ENCODE measurements around the gene FGGY.
"Not testable (repeated sequence)": the region's sequence is repeated elsewhere in the genome, so short reads cannot be mapped to it uniquely, and the experiment has no call there.

Gene FGGY

DNA sequence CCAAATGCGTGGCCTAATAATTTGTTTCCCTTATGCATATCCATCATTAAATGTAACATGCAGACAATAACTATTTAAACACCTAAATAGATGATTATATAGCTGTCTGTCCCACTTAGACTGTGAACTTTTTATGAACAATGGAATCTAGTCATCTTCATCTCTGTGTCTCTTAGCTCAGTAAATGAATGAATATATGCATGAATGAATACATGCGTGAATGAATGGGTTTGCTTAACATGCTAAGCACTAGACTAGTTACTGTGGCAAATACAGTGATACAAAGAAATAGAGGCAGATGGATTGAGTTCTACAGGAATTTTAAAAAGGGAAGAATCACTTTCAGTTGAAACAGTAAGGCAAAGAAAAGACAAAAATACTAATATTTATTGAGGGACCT lies 232.0 kb downstream of the FGGY start:
- Histone ChIP-seq H3K27me3 (ENCODE audit: insufficient read depth, low read length) (no peaks in the 10 kb centered on the region), H3K4me1 (ENCODE audit: insufficient read depth, low read length) (peaks cover 6% of the 10 kb centered on the region), H2AFZ (ENCODE audit: low read depth, low read length) (no peak overlapping the region), H3K9me3 (ENCODE audit: low read length) (no peaks in the 10 kb centered on the region), H3K36me3 (ENCODE audit: insufficient read depth, low read length) (no peaks in the 10 kb centered on the region), H3K4me3 (ENCODE audit: low read length) (no peak overlapping the region)

DNA sequence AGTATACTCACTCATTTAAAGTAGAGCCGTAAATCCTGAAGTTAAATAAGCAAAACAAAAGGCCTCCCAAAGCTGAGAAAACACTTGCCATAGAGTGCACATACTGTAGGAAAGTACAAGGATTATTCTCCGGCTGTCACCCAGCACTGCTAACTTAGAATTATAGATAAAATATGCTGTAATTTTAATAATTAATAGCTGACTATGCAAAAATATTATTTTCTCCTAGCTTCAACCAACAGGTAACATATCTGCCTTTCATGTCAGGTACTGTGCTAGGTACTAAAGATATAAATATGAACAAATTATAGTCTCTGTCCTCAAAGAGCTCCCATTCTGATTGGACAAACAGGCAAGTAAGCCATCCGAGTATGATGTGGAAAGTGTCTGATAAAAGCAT lies 233.2 kb downstream of the FGGY start:
- no peaks in the 10 kb centered on the region for H3K9me3 ChIP-seq (ENCODE audit: low read length)
- peaks cover 6% of the 10 kb centered on the region for H3K4me1 ChIP-seq (ENCODE audit: insufficient read depth, low read length)
- H3K36me3 ChIP-seq (ENCODE audit: insufficient read depth, low read length): no peaks in the 10 kb centered on the region
- no peaks in the 10 kb centered on the region for H3K27me3 ChIP-seq (ENCODE audit: insufficient read depth, low read length)
- H2AFZ ChIP-seq (ENCODE audit: low read depth, low read length): no peak overlapping the region
- H3K4me3 ChIP-seq (ENCODE audit: low read length): no peak overlapping the region

DNA sequence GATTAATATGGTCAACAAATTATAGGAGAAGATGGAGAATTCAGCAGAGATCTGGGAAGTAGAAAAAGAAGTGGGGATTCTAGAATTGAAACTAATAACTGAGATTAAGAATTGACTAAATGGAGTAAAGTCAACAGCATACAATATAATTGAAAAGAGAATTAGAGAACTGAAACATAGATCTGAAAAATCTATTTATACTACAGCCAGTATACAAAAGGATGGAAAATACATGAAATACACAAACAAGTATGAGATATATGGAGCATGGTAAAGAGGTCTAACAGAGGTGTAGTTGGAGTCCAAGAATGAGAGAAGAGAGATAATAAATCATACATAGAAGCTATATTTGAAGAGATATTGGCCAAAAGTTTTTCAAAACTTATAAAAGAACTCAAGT lies 235.2 kb downstream of the FGGY start:
- Histone ChIP-seq H3K4me1 (ENCODE audit: insufficient read depth, low read length) (peaks cover 6% of the 10 kb centered on the region), H3K27me3 (ENCODE audit: insufficient read depth, low read length) (no peaks in the 10 kb centered on the region), H3K9me3 (ENCODE audit: low read length) (no peaks in the 10 kb centered on the region), H2AFZ (ENCODE audit: low read depth, low read length) (no peak overlapping the region), H3K4me3 (ENCODE audit: low read length) (no peak overlapping the region), H3K36me3 (ENCODE audit: insufficient read depth, low read length) (no peaks in the 10 kb centered on the region)

DNA sequence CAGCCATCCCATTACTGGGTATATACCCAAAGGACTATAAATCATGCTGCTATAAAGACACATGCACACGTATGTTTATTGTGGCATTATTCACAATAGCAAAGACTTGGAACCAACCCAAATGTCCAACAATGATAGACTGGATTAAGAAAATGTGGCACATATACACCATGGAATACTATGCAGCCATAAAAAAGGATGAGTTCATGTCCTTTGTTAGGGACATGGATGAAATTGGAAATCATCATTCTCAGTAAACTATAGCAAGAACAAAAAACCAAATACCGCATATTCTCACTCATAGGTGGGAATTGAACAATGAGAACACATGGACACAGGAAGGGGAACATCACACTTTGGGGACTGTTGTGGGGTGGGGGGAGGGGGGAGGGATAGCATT lies 241.6 kb downstream of the FGGY start:
- not testable (repeated sequence) for H3K36me3 ChIP-seq (ENCODE audit: insufficient read depth, low read length); H3K27me3 ChIP-seq (ENCODE audit: insufficient read depth, low read length); H3K4me3 ChIP-seq (ENCODE audit: low read length); H2AFZ ChIP-seq (ENCODE audit: low read depth, low read length); H3K9me3 ChIP-seq (ENCODE audit: low read length); H3K4me1 ChIP-seq (ENCODE audit: insufficient read depth, low read length)

DNA sequence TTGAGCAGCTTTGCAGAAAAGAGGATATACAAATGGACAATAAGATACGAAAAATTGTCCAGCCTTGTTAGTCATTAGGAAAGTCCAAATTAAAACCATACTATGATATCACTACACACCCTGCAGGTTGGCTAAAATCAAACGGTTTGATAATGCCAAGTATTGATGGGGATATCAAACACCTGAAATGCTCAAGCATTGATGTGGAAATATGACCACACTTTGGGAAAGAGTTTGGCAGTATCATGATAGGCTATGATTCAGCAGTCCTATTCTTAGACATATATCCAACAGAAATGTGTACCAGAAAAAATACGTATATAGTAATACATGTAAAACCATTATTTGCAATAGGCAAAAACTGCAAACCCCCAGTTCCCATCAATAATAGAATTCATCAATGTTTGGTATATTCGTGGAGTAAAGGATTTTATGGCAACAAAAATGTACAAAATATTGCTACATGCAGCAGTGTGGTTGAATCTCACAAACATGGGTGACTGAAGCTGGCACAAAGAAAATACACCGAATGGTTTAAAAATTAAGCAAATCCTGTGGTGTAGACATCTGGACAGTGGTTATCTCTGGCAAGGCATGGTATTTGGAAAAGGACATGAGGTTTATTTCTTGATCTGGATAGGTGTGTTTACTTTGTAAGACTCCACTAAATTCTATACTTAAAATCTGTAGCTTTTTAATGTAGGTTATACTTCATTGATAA lies 243.2 kb downstream of the FGGY start:
- Histone ChIP-seq H3K9me3 (ENCODE audit: low read length) (no peaks in the 10 kb centered on the region), H3K4me3 (ENCODE audit: low read length) (no peak overlapping the region), H3K36me3 (ENCODE audit: insufficient read depth, low read length) (no peaks in the 10 kb centered on the region), H3K4me1 (ENCODE audit: insufficient read depth, low read length) (peaks cover 6% of the 10 kb centered on the region), H2AFZ (ENCODE audit: low read depth, low read length) (no peak overlapping the region), H3K27me3 (ENCODE audit: insufficient read depth, low read length) (no peaks in the 10 kb centered on the region)

DNA sequence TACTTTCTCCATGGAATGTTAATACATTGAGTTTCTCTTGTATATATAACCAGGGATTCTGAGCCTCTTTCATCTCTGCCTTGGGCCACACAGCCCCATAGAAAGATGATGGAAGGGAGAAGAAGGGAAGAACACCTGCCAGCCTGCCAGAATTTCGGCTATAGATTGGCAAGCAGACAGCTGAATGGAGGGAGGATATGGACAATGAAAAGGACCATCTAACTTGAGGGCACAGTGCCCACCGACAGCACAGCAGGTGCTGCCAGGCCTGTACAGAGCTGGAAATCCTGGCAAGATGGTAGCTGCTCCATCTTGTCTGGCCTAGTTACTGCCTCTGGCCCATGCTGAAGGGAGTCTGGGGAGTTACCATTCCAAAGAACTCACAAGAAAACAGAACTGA lies 244.3 kb downstream of the FGGY start:
- H3K4me1 ChIP-seq (ENCODE audit: insufficient read depth, low read length): peaks cover 6% of the 10 kb centered on the region
- no peak overlapping the region for H2AFZ ChIP-seq (ENCODE audit: low read depth, low read length)
- no peaks in the 10 kb centered on the region for H3K27me3 ChIP-seq (ENCODE audit: insufficient read depth, low read length)
- no peaks in the 10 kb centered on the region for H3K9me3 ChIP-seq (ENCODE audit: low read length)
- no peak overlapping the region for H3K4me3 ChIP-seq (ENCODE audit: low read length)
- no peaks in the 10 kb centered on the region for H3K36me3 ChIP-seq (ENCODE audit: insufficient read depth, low read length)

DNA sequence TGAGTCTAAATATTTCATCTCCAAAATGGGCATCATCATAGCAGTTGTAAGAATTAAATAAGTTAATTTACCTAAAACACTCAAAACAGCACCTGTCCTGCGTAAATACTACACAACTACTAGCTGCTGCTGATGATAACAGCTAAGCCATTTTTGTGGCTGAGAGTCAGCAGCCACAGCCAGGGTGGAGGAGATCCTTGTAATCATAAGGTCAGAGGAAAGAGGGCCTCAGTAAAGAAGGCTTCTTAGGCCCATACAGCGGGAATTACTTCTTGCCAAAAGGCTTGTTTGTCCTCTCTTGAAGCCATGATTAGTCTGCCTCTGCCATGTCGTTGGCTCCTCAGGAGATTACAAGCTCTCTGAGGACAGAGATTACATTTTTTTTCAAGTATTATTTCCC lies 245.0 kb downstream of the FGGY start:
- Histone ChIP-seq H3K4me3 (ENCODE audit: low read length) (no peak overlapping the region), H3K9me3 (ENCODE audit: low read length) (no peaks in the 10 kb centered on the region), H2AFZ (ENCODE audit: low read depth, low read length) (no peak overlapping the region), H3K27me3 (ENCODE audit: insufficient read depth, low read length) (no peaks in the 10 kb centered on the region), H3K36me3 (ENCODE audit: insufficient read depth, low read length) (no peaks in the 10 kb centered on the region), H3K4me1 (ENCODE audit: insufficient read depth, low read length) (peaks cover 6% of the 10 kb centered on the region)

DNA sequence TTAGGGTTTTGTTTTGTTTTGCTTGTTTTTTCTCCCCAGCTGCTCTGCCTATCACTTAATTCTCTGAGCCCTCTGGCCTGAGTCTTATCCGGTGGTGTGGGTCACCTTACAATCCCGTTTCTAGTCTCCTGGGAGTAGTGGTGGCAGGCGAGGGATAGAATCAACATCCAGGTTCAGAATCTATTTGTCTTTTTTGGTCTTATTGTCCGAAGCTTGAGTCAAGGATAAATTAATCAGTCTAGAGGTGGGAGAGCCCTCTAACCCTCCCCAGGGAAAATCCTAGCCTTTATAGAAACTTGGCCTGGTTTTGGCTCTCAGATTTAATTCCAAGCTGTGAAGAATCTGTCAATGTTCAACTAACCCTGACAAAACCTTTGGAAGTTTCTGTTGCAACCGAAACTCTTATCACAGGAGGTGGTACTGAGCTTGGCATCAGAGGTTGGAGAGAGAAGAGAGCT lies 246.3 kb downstream of the FGGY start:
- Histone ChIP-seq H3K27me3 (ENCODE audit: insufficient read depth, low read length) (no peaks in the 10 kb centered on the region), H2AFZ (ENCODE audit: low read depth, low read length) (no peak overlapping the region), H3K9me3 (ENCODE audit: low read length) (no peaks in the 10 kb centered on the region), H3K36me3 (ENCODE audit: insufficient read depth, low read length) (no peaks in the 10 kb centered on the region), H3K4me3 (ENCODE audit: low read length) (no peak overlapping the region), H3K4me1 (ENCODE audit: insufficient read depth, low read length) (peaks cover 6% of the 10 kb centered on the region)

DNA sequence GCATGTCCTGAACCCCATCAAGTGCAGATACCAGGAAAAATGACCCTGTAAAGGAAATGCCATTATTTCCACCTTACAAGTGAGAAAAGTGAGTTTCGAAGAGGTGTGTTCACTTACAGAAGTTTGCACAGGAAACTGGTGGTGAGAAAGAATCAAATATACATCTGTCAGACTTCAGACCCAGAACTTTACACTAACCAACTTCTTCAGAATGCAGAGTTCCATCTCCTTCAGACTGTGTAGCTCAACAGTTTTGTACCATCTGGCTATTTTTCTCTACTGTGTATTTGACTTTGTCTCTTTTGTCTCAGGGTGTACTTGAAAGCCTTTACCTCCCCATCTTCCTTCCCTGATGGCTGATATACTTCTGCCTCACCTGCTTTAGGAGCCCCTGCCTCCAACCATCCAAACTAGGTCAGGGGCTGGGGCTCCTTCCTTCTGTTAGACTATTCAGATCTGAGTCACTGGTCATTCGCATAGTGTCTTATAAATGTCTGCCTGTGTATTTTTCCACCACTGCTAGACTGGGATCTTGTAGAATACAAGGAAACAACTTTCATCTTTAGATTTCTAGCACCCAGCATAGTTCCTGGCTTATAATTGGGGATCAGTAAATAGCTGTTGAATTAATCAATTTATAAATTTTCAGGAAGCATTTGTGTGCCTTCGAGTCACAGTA lies 247.9 kb downstream of the FGGY start:
- Histone ChIP-seq H2AFZ (ENCODE audit: low read depth, low read length) (no peak overlapping the region), H3K4me1 (ENCODE audit: insufficient read depth, low read length) (peaks cover 6% of the 10 kb centered on the region), H3K36me3 (ENCODE audit: insufficient read depth, low read length) (no peaks in the 10 kb centered on the region), H3K9me3 (ENCODE audit: low read length) (no peaks in the 10 kb centered on the region), H3K27me3 (ENCODE audit: insufficient read depth, low read length) (no peaks in the 10 kb centered on the region), H3K4me3 (ENCODE audit: low read length) (no peak overlapping the region)

DNA sequence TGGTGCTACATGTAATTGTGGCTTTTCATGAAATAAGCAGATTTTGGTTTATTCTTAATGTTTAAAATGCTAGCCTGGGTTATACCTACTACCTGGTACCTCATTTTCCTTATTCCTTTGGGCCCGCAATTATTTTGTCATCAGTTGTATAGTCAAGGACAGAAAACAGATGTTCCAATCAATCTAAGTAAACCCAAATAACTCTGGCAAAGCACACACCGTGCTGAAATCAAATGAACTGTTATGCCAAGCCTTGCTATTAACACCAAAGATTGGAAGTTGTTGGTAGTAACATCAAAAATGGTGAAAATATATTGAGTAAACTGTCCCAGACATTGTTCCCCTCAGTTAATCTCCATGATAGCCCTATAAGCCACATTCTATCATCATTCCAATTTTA lies 248.9 kb downstream of the FGGY start:
- H3K4me3 ChIP-seq (ENCODE audit: low read length): no peak overlapping the region
- H2AFZ ChIP-seq (ENCODE audit: low read depth, low read length): no peak overlapping the region
- no peaks in the 10 kb centered on the region for H3K27me3 ChIP-seq (ENCODE audit: insufficient read depth, low read length)

DNA sequence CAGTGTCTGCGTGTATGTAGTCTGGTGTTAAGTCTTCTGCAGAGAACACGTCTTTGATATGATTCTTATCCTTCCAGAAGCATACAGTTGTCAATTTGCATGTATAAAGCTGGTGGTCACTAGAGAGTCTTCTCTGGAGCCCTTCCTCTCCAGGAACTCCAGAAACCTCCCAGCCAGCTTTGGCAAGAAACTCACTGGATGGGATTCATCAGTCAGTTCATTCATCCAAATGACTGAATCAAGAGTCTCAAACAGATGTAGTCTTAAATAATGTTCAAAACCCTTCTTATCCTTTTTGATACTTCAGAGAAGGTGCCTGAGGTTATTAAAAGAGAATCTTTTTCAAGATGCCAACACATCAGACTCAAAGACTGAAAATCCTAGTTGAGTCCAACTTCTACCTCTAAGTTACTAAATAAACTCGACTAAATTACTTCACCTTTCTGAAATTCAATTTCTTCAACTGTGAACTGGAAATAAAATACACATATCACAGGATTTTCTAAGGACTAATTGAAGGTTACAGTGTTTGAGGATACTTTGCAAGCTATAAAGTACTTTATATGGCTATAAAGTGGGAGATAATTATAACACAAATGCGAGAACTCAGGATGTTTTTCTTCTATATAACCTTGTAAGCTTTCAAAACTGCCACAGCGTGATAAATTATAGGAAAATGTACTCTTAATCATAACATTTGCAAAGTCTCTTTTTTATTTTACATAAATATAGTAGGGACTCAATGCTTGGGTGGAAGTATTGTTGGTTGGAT lies 252.4 kb downstream of the FGGY start:
- no peaks in the 10 kb centered on the region for H3K36me3 ChIP-seq (ENCODE audit: insufficient read depth, low read length)
- no peak overlapping the region for H3K4me3 ChIP-seq (ENCODE audit: low read length)

More for the DNA sequence above, 248.9 kb downstream of the FGGY start:
- Histone ChIP-seq H3K4me1 (ENCODE audit: insufficient read depth, low read length) (peaks cover 6% of the 10 kb centered on the region), H3K36me3 (ENCODE audit: insufficient read depth, low read length) (no peaks in the 10 kb centered on the region), H3K9me3 (ENCODE audit: low read length) (no peaks in the 10 kb centered on the region)

DNA sequence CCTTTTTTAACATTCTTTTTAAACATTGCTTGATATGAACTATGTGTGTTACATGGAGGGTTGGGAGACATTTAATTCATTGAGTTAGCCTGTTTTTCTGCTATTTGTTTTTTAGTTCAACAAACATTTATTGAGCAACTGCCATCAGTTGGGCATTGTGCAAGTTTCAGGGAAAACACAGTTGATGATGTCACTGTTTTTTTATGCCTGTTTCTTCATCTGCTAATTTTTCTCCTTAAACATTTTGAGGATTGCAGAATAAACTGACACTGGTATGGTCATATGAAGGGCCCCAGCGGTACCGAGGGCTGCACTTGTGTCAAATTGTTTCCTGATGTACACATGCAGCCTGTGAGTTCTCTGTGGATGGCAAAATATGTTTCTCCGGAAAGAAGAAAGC lies 253.0 kb downstream of the FGGY start:
- no peak overlapping the region for H2AFZ ChIP-seq (ENCODE audit: low read depth, low read length)
- H3K9me3 ChIP-seq (ENCODE audit: low read length): no peaks in the 10 kb centered on the region
- no peaks in the 10 kb centered on the region for H3K27me3 ChIP-seq (ENCODE audit: insufficient read depth, low read length)
- H3K4me1 ChIP-seq (ENCODE audit: insufficient read depth, low read length): peaks cover 17% of the 10 kb centered on the region
- no peak overlapping the region for H3K4me3 ChIP-seq (ENCODE audit: low read length)
- H3K36me3 ChIP-seq (ENCODE audit: insufficient read depth, low read length): no peaks in the 10 kb centered on the region

More for the DNA sequence above, 252.4 kb downstream of the FGGY start:
- Histone ChIP-seq H3K27me3 (ENCODE audit: insufficient read depth, low read length) (no peaks in the 10 kb centered on the region), H3K4me1 (ENCODE audit: insufficient read depth, low read length) (peaks cover 11% of the 10 kb centered on the region), H2AFZ (ENCODE audit: low read depth, low read length) (no peak overlapping the region), H3K9me3 (ENCODE audit: low read length) (no peaks in the 10 kb centered on the region)

DNA sequence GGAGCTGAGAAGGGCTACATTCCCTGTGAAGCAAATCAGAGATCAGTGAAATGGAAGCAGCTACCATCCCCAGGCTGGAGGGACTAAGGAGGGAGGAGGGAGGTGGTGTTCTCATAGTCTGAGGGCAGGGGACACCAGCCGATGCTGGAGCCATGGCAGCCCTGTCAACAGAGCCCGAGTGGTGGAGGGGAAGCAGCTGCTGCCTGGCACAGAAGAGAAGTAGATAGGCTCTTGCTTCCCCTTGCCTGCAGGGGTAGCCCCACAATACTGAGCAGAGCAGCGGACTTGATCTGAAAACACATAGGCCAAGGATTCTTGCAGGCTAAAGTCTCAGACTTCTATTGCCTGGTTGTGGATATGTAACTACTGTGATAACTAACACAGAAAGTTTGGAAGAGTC lies 255.1 kb downstream of the FGGY start:
- H3K9me3 ChIP-seq (ENCODE audit: low read length): no peaks in the 10 kb centered on the region
- H3K4me3 ChIP-seq (ENCODE audit: low read length): no peak overlapping the region
- H3K36me3 ChIP-seq (ENCODE audit: insufficient read depth, low read length): no peaks in the 10 kb centered on the region
- H2AFZ ChIP-seq (ENCODE audit: low read depth, low read length): no peak overlapping the region
- H3K4me1 ChIP-seq (ENCODE audit: insufficient read depth, low read length): peaks cover 28% of the 10 kb centered on the region
- H3K27me3 ChIP-seq (ENCODE audit: insufficient read depth, low read length): no peaks in the 10 kb centered on the region
